ENCODE results near the gene TECPR2.

The TECPR2 gene

GRCh38 chr14:102371361-102371760 lies 8.6 kb downstream of the TECPR2 start:
- DNase-seq (ENCODE audit: low read depth in 2 of 3, low spot score in 1 of 3) = no peak

DNA sequence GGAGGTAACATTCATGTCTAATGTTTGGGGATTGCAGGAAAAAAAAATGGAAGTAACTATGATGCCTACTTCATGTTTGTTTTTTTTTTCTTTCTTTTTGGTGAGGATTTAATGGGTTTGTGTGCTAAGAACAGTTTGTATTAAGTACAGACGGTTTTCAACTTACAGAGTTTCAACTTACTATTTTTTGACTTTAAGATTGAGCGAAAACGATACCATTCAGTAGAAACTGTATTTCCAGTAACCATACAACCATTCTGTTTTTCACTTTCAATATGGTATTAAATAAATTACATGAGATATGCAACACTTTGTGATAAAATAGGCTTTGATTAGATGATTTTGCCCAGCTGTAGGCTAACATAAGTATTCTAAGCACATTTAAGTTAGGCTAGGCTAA lies 10.4 kb downstream of the TECPR2 start:
- DNase-seq (ENCODE audit: low read depth in 2 of 3, low spot score in 1 of 3) = no peak

DNA sequence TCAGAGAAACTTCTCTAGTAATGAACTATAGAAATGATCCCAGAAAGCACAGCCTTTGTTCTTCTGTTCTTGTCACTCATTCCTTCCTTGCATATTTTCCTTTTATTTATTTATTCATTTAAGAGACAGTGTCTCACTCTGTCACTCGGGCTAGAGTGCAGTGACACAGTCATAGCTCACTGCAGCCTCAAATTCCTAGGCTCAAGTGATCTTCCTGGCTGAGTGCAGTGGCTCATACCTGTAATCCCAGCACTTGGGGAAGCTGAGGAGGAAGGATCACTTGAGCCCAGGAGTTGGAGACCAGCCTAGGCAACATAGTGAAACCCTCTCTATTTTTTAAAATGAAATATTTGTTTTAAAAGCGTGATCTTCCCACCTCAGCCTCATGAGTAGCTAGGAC lies 11.5 kb downstream of the TECPR2 start:
- no peak for DNase-seq (ENCODE audit: low read depth in 2 of 3, low spot score in 1 of 3)

- peak in 1 of 3 donors; percentile 5 for DNase-seq (ENCODE audit: low read depth in 2 of 3, low spot score in 1 of 3)
These were observed 12.4 kb downstream of the TECPR2 start for GRCh38 chr14:102375119-102375518.

- DNase-seq (ENCODE audit: low read depth in 2 of 3, low spot score in 1 of 3) = no peak
These were observed 15.0 kb downstream of the TECPR2 start for GRCh38 chr14:102377696-102378095.

GRCh38 chr14:102378830-102379229 lies 16.1 kb downstream of the TECPR2 start:
- DNase-seq (ENCODE audit: low read depth in 2 of 3, low spot score in 1 of 3) = no peak

- DNase-seq (ENCODE audit: low read depth in 2 of 3, low spot score in 1 of 3) = no peak
These were observed 24.3 kb downstream of the TECPR2 start for GRCh38 chr14:102387086-102387485.

GRCh38 chr14:102389246-102389645 lies 26.5 kb downstream of the TECPR2 start:
- no peak for DNase-seq (ENCODE audit: low read depth in 2 of 3, low spot score in 1 of 3)

GRCh38 chr14:102390064-102390855 lies 27.5 kb downstream of the TECPR2 start:
- DNase-seq (ENCODE audit: low read depth in 2 of 3, low spot score in 1 of 3) = no peak

DNA sequence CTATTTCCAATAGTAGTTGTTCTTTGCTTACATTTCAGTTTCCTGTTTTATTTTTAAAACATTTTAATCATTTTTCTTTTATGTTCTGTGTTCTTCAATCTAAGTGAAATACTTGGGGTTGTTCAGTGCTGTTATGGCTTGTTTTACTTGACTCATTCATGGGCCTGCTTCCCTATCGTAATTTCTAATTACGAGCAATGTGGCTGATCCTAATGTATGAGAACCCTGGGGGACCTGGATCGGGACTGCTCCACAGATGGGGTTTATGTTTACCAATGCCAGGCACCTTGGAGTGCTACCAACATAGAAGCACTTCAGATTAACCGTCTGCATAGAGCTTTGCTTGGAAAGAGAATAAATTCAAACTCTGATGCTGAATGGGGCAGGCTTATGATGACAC lies 29.8 kb downstream of the TECPR2 start:
- DNase-seq (ENCODE audit: low read depth in 2 of 3, low spot score in 1 of 3) = no peak

DNA sequence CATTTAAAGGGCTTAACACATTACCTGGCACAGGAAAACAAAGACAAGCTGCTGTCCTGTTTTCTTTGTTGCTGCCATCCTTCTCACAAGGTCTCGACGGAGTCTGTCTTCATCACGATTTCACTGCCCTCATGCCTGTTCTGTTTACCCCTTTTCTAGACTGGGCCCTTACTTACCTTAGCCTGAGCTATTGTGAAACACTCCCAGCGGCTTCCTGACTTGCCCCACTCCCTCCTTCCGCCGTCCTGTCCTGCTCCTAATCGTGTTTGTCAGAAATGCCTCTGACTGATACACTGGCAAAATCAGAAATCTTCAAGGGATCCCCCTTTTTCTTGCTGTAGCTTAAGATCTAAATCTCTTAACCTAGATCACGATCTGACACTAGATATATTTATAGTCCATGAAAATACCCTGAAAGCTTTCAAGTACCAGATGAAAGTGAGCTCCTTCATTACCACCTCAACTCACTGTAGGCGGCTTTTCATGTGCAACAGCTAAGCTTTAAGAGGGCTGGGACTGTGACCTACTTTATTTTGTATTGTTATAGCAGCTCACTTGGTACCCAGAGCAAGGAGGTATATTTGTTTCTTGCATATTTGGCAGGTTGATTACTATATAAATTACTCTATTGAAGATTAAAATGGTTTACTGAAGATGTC lies 32.1 kb downstream of the TECPR2 start:
- DNase-seq (ENCODE audit: low read depth in 2 of 3, low spot score in 1 of 3) = no peak

- no peak for DNase-seq (ENCODE audit: low read depth in 2 of 3, low spot score in 1 of 3)
These were observed 33.8 kb downstream of the TECPR2 start for GRCh38 chr14:102396521-102396920.

DNA sequence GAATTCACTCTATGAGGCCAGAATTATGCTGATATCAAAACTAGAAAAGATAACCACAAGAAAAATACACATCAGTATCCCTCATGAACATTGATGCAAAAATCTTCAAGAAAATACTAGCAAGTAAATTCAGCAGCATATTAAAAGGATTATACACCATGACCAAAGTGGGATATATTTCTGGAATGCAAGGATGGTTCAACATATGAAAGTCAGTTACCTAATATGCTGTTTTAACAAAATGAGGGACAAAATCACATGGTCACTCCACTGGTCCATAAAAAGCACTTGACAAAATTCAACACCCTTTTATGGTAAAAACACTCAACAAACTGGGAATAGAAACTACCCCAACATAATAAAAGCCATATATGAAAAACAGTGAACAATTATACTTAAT lies 40.3 kb downstream of the TECPR2 start:
- no peak for DNase-seq (ENCODE audit: low read depth in 2 of 3, low spot score in 1 of 3)

- no peak for DNase-seq (ENCODE audit: low read depth in 2 of 3, low spot score in 1 of 3)
These were observed 44.5 kb downstream of the TECPR2 start for GRCh38 chr14:102407258-102407657.

DNA sequence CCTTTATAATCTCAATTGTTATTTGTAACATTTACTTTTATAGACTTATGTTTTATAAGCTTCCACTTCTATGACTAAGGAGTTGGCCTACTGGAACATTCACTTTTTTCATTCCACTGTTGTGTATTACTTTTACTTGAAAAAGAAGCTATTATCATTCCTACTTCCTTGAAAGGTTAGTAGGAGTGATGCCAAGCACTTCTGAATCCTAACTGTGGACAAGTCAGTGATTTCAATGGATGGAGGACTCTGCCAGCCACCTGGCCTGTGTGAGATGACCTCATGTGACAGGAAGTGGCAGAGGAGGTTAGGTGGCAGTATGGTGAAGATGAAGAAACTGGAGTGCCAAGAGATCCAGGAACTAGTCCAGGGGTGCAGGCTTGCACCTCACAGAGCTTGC lies 46.0 kb downstream of the TECPR2 start:
- DNase-seq (ENCODE audit: low read depth in 2 of 3, low spot score in 1 of 3) = no peak

- no peak for DNase-seq (ENCODE audit: low read depth in 2 of 3, low spot score in 1 of 3)
These were observed 52.9 kb downstream of the TECPR2 start for GRCh38 chr14:102415671-102416070.

GRCh38 chr14:102417001-102417431 lies 54.3 kb downstream of the TECPR2 start:
- no peak for DNase-seq (ENCODE audit: low read depth in 2 of 3, low spot score in 1 of 3)

DNA sequence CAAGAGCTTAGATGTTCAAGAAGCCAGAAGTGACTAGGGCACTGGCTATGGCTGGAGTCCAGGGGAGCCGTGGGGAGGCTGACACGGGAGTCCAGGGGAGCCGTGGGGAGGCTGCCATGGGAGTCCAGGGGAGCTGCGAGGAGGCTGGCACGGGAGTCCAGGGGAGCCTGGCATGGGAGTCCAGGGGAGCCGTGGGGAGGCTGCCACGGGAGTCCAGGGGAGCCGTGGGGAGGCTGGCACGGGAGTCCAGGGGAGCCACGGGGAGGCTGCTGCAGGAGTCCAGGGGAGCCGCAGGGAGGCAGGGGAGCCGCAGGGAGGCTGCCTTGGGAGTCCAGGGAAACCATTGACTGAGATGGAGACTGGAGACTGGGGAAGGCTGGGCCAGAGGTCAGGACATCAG lies 54.9 kb downstream of the TECPR2 start:
- DNase-seq (ENCODE audit: low read depth in 2 of 3, low spot score in 1 of 3) = no peak

DNA sequence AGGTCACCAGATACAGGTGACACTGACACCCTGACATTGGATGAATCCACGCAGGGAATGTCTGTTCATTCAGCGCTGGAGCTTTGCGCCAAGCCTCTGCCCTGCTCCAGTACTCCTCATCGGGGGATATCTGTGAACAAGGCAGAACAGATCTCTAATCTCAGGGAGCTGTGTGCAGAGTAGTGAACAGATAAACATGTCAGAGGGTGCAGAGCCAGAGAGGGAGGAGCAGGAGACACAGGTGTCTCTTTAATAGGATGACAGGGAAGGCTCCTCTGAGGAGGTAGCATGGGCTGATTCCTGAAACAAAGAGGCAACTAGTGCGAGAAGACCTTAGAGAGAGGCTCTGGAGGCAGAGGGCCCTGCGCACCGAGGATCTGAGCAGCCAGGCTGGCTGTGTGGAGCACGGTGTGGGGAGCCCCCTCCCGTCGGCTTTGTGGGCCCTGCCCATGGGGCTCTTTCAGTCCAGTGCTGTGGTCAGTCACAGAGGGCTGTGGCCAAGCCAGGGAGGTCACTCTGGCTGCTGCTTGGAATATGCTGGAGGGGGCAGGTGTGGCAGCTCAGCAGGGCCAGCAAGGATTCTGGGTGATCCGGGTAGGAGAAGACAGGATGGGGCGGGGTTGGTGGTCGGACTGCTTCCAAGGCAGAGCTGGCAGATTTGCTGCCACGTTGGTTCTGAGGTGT lies 55.6 kb downstream of the TECPR2 start:
- no peak for DNase-seq (ENCODE audit: low read depth in 2 of 3, low spot score in 1 of 3)

- no peak for DNase-seq (ENCODE audit: low read depth in 2 of 3, low spot score in 1 of 3)
These were observed 56.1 kb downstream of the TECPR2 start for GRCh38 chr14:102418853-102419240.

- no peak for DNase-seq (ENCODE audit: low read depth in 2 of 3, low spot score in 1 of 3)
These were observed 56.5 kb downstream of the TECPR2 start for GRCh38 chr14:102419276-102419675.

GRCh38 chr14:102419716-102420115 lies 57.0 kb downstream of the TECPR2 start:
- DNase-seq (ENCODE audit: low read depth in 2 of 3, low spot score in 1 of 3) = no peak

Measured in stimulated activated CD4-positive, alpha-beta T cell treated with anti-CD3 and anti-CD28 coated beads, Interleukin-12 subunit alpha, Interleukin-12 subunit beta, amount 100 ng/mL, for 48 hours (primary cell).